Stomach (tissue), 9 donors: ENCODE measurements around the gene LSAMP. TPM values are rescaled to one million over a fixed set of nuclear protein-coding genes. Genes with fewer than 3 reads are reported as not detected.

Source experiments
- DNase-seq, 2 donors: peaks; one replicate each; pipeline versions ENCODE4 v3.0.0 to v3.0.0-alpha.2; 2013 to 2019
- H3K27ac ChIP-seq, 5 donors: fragments of 200-600 bp in 4 of 5; sonication (generic) in 4 of 5; one replicate each; pipeline ENCODE4 v1.5.1; 2013 to 2019; ENCODE audit warnings: mild to moderate bottlenecking in 1 of 5, moderate library complexity in 1 of 5
- H3K27me3 ChIP-seq, 3 donors: fragments of 200-600 bp; sonication (generic); one replicate each; pipeline ENCODE4 v1.5.1; 2017 to 2019; ENCODE audit warnings: mixed run types in 1 of 3
- H3K36me3 ChIP-seq, 4 donors: fragments of 200-600 bp; sonication (generic); 1 replicate in 3 of 4; 2 replicates in 1 of 4; pipeline ENCODE4 v1.5.1; 2016 to 2019
- H3K4me1 ChIP-seq, 4 donors: fragments of 200-600 bp; sonication (generic); one replicate each; pipeline ENCODE4 v1.5.1; 2016 to 2019
- H3K4me3 ChIP-seq, 4 donors: fragments of 200-600 bp; sonication (generic) in 3 of 4; one replicate each; pipeline ENCODE4 v1.5.1; 2016 to 2019; ENCODE audit warnings: mild to moderate bottlenecking in 1 of 4
- H3K9me3 ChIP-seq, 4 donors: fragments of 200-600 bp; sonication (generic); one replicate each; pipeline ENCODE4 v1.5.1; 2016 to 2019
- EP300 ChIP-seq: sonication (generic); formaldehyde crosslinking; IDR thresholded peaks from one replicate; pipeline ENCODE4 v1.6.1; 2017; ENCODE audit warnings: antibody characterized with exemption
- POLR2A ChIP-seq, 4 donors: fragments of 450-650 bp; IDR thresholded peaks; one replicate each; pipeline ENCODE4 v1.6.1; 2016; ENCODE audit warnings: antibody characterized with exemption in 4 of 4, control low read depth in 2 of 4, mild to moderate bottlenecking in 1 of 4, moderate library complexity in 1 of 4
- POLR2AphosphoS5 ChIP-seq, 3 donors: sonication (generic); formaldehyde crosslinking; IDR thresholded peaks; one replicate each; pipeline ENCODE4 v1.6.1; 2016; ENCODE audit warnings: antibody characterized with exemption in 3 of 3
- WGBS, 5 donors: extraction: QIAGEN DNeasy Blood & Tissue Kit in 3 of 5; methylation state at CpG; one replicate each; pipeline versions ENCODE4 v1.1.5 to v1.1.7; 2013 to 2018; 5-methylcytosine and 5-hydroxymethylcytosine counted together
- intact Hi-C: fragments of 100-400 bp; cut with DNase I; formaldehyde crosslinking; loops from one replicate; pipeline ENCODE4 v1.15.1; 2023; ENCODE audit warnings: low total_unique reads
- polyA plus RNA-seq, 3 donors: library from polyadenylated mRNA; stranded (reverse); fragments of 200-250 nt; gene quantifications; one replicate each; pipeline ENCODE4 v1.2.3, GENCODE V29; 2013
- total RNA-seq, 5 donors: library from RNA; depleted of rRNA; stranded (reverse); fragments of >200 nt; gene quantifications; one replicate each; pipeline versions ENCODE4 v1.1.0 to v1.2.3, GENCODE V29; 2014 to 2016
- TF ChIP-seq, protein P1 (sequence below), 7 experiments: fragments of 450-650 bp in 4 of 7; fragments of 200-600 bp in 3 of 7; sonication (generic) in 3 of 7; IDR thresholded peaks; one replicate each; pipeline ENCODE4 v1.5.1; 2016 to 2019; ENCODE audit warnings: antibody characterized with exemption in 7 of 7, control low read depth in 2 of 7, mild to moderate bottlenecking in 1 of 7
- donor health status: healthy with polysubstance abuse.
- donor health status: Bipolar disorder and iron deficiency.
- donor health status: healthy.

LSAMP gene
- total and polyA plus RNA-seq, 8 donors, result 1.1 to 20.7 (median 1.7) TPM

DNA sequence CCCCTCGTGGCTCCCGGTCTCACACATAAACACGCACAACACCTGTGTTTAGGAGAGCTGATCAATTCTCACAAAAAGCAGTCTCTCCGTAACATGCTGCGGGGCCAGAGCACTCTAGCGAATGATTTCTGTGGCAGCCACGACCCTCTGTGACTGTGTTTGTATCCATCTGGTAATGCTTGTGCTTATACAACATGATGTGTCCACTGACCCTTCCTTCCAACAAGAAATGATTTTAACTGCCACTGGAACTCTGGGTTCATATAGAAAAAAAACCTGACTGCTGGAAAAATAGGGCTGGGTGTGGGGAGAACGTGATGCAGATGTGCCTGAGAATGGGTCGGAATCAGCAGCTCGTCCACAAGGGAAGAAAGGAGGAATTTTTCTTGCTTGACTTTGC, 411.8 kb downstream of the LSAMP start:
- 79 to 86% (median 84%) methylated on average over 10 of the region's 10 CpGs for WGBS, 5 donors
- TF ChIP-seq POLR2A (IDR thresholded peaks at IDR 0.05) (no peak), POLR2AphosphoS5 (IDR thresholded peaks at IDR 0.05) (no peak), EP300 (no peak)
- TF ChIP-seq, protein P1, sequence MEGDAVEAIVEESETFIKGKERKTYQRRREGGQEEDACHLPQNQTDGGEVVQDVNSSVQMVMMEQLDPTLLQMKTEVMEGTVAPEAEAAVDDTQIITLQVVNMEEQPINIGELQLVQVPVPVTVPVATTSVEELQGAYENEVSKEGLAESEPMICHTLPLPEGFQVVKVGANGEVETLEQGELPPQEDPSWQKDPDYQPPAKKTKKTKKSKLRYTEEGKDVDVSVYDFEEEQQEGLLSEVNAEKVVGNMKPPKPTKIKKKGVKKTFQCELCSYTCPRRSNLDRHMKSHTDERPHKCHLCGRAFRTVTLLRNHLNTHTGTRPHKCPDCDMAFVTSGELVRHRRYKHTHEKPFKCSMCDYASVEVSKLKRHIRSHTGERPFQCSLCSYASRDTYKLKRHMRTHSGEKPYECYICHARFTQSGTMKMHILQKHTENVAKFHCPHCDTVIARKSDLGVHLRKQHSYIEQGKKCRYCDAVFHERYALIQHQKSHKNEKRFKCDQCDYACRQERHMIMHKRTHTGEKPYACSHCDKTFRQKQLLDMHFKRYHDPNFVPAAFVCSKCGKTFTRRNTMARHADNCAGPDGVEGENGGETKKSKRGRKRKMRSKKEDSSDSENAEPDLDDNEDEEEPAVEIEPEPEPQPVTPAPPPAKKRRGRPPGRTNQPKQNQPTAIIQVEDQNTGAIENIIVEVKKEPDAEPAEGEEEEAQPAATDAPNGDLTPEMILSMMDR (IDR thresholded peaks at IDR 0.05), result no peak
- H3K9me3 ChIP-seq, result no peaks in the 10 kb centered on the region

DNA sequence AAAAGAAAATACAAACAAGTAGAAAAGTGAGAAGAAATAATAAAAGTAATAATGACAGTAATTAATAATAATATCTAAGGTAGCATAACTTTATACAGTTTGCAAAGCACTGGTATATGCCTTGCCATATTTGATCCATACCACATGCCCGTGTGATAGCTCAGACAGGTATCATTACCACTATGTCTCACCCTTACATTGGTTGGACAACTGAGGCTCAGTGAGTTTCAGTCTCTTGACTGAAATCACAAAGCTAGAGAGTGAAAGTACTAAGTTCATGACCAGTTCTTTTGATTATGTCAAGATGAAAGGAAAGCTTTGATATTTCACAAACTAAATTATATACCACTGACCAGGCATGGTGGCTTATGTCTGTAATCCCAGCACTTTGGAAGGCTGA, 413.1 kb downstream of the LSAMP start:
- no peaks in the 10 kb centered on the region for H3K9me3 ChIP-seq
- H3K36me3 ChIP-seq, result no peaks in the 10 kb centered on the region
- intact Hi-C loops, result no loop called here
- no peaks in the 10 kb centered on the region for H3K27me3 ChIP-seq
- no peaks in the 10 kb centered on the region for H3K4me1 ChIP-seq
- TF ChIP-seq, protein P1 (IDR thresholded peaks at IDR 0.05), result no peak
- no peak for TF ChIP-seq POLR2AphosphoS5 (IDR thresholded peaks at IDR 0.05)
- TF ChIP-seq EP300, result no peak
- TF ChIP-seq POLR2A (IDR thresholded peaks at IDR 0.05), result no peak
- no peak for DNase-seq
- WGBS, 5 donors, result 78 to 84% (median 79%) methylated on average over 1 of the region's 1 CpG
- H3K27ac ChIP-seq, result no peak overlapping the region
- H3K4me3 ChIP-seq, result no peak overlapping the region

More for the DNA sequence above, 411.8 kb downstream of the LSAMP start:
- Histone ChIP-seq H3K4me1 (no peaks in the 10 kb centered on the region), H3K27me3 (no peaks in the 10 kb centered on the region), H3K4me3 (no peak overlapping the region), H3K36me3 (no peaks in the 10 kb centered on the region), H3K27ac (no peak overlapping the region)
- no peak for DNase-seq
- intact Hi-C loops, result no loop called here

DNA sequence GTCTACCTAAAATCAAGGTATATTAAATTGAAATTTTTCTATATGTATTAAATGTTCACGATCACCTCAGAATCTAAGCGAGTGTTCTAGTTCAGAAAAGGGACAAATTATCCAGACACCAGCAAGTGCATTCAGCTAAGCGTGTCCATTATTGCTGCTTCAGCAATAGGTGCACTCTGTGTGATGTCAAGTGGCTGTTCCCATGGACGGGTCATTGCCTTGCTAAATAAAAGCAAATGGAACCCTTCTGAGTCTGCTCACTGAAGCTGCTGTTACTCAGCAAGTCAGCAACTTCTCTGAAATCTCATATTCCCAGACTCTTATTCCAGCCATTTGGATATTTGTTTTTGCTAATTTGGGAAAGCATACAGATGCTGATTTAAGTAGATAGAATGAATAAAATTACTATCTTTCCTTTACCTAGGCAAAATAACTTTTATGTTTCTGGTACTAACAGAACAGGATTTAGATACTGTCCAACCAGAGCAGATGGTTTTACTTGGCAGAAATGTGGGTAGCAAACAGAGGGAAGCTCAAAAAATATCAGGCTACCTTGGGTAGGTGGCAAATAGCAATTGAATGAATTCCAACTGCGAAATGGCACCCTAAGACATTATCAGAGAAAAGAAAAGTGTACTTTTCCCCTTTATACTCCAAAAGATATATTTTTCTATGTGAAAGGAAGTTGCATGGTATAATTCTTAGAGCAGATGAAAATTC, 415.0 kb downstream of the LSAMP start:
- WGBS, 5 donors, result 69 to 87% (median 81%) methylated on average over 5 of the region's 5 CpGs
- no peaks in the 10 kb centered on the region for H3K36me3 ChIP-seq
- no peak overlapping the region for H3K4me3 ChIP-seq
- DNase-seq, result peak in 1 of 2 donors; percentile 10
- intact Hi-C loops, result no loop called here
- no peaks in the 10 kb centered on the region for H3K27me3 ChIP-seq
- TF ChIP-seq EP300 (no peak), POLR2AphosphoS5 (IDR thresholded peaks at IDR 0.05) (no peak), POLR2A (IDR thresholded peaks at IDR 0.05) (no peak)
- TF ChIP-seq, protein P1 (IDR thresholded peaks at IDR 0.05), result no peak
- no peak overlapping the region for H3K27ac ChIP-seq
- no peaks in the 10 kb centered on the region for H3K4me1 ChIP-seq
- no peaks in the 10 kb centered on the region for H3K9me3 ChIP-seq

DNA sequence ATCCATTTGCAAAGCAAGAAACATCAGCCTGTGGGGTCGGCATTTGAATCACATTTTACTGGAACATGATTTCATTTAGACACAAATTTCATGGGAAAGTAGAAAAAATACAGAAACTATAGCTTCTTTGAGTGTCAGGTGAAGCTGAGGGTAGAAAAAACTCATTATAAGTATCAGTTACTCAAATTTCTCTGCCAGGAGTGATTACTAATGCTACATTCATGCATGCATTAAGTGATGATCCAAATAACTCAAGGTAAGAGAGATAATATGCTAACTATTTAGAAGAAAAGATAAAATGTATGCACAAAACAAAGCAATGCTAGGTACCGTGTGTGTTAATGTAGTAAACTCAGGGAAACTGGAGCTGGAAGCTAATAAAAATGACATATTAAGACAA, 416.0 kb downstream of the LSAMP start:
- H3K4me1 ChIP-seq, result no peaks in the 10 kb centered on the region
- H3K27ac ChIP-seq, result no peak overlapping the region
- 73 to 87% (median 80%) methylated on average over 2 of the region's 2 CpGs for WGBS, 5 donors
- no peaks in the 10 kb centered on the region for H3K36me3 ChIP-seq
- no peak for DNase-seq
- intact Hi-C loops, result no loop called here
- no peak overlapping the region for H3K4me3 ChIP-seq
- TF ChIP-seq POLR2A (IDR thresholded peaks at IDR 0.05), result no peak
- TF ChIP-seq POLR2AphosphoS5 (IDR thresholded peaks at IDR 0.05), result no peak
- TF ChIP-seq, protein P1 (IDR thresholded peaks at IDR 0.05), result no peak
- TF ChIP-seq EP300, result no peak
- no peaks in the 10 kb centered on the region for H3K9me3 ChIP-seq
- no peaks in the 10 kb centered on the region for H3K27me3 ChIP-seq
